Germinal center (tissue), 1 donor: ENCODE data around the gene GPR107.

Experiments used
- DNase-seq: peaks from one replicate; pipeline ENCODE4 v3.0.0; 2012; ENCODE audit warnings: mixed read lengths, low spot score

Gene GPR107

GRCh38 chr9:130027533-130028365 lies 26.0 kb upstream of the GPR107 start:
- DNase-seq = no peak

GRCh38 chr9:130028493-130029222 lies 25.0 kb upstream of the GPR107 start:
- no peak for DNase-seq

GRCh38 chr9:130029223-130029973 lies 24.3 kb upstream of the GPR107 start:
- no peak for DNase-seq

GRCh38 chr9:130030651-130031127 lies 23.0 kb upstream of the GPR107 start:
- DNase-seq = no peak

GRCh38 chr9:130034570-130034969 lies 19.1 kb upstream of the GPR107 start:
- DNase-seq = no peak

- no peak for DNase-seq
These were observed 17.6 kb upstream of the GPR107 start for GRCh38 chr9:130036099-130036498.

GRCh38 chr9:130039528-130040147 lies 14.1 kb upstream of the GPR107 start:
- DNase-seq = peak; percentile 21

GRCh38 chr9:130040984-130041647 lies 12.6 kb upstream of the GPR107 start:
- DNase-seq = no peak

- no peak for DNase-seq
These were observed 11.9 kb upstream of the GPR107 start for GRCh38 chr9:130041648-130042405.

GRCh38 chr9:130042406-130042884 lies 11.3 kb upstream of the GPR107 start:
- peak; percentile 60 for DNase-seq

GRCh38 chr9:130042885-130043653 lies 10.6 kb upstream of the GPR107 start, which contains the start of gene FNBP1:
TSS of gene FNBP1 (minus strand) at chr9:130043189. CDS start at chr9:130042975, 214 bp downstream.
- DNase-seq = peak; percentile 93

GRCh38 chr9:130043654-130044623 lies 9.8 kb upstream of the GPR107 start:
- DNase-seq = no peak

- DNase-seq = peak; percentile 27
These were observed 7.8 kb upstream of the GPR107 start for GRCh38 chr9:130045725-130046450.

GRCh38 chr9:130049431-130050210 lies 4.1 kb upstream of the GPR107 start:
- DNase-seq = no peak

- DNase-seq = no peak
These were observed 3.2 kb upstream of the GPR107 start for GRCh38 chr9:130050462-130050861.

GRCh38 chr9:130051855-130052254 lies 1.9 kb upstream of the GPR107 start:
- no peak for DNase-seq

GRCh38 chr9:130053109-130053503 lies 600 bp upstream of the GPR107 start:
- no peak for DNase-seq
